Epithelial cell of proximal tubule (primary cell): ENCODE measurements around the gene THRB. TPM values are rescaled to one million over a fixed set of nuclear protein-coding genes. Genes with fewer than 3 reads are reported as not detected.

Source experiments
- DNase-seq: peaks from one replicate; pipeline ENCODE4 v3.0.0-alpha.2; 2011; ENCODE audit warnings: low read depth
- H3K4me3 ChIP-seq: 2 replicates; pipeline ENCODE4 v1.5.1; 2011; ENCODE audit warnings: low read depth, mild to moderate bottlenecking, low read length
- CTCF ChIP-seq: conservative IDR thresholded peaks from 2 replicates; pipeline ENCODE4 v1.5.1; 2012; ENCODE audit warnings: low read depth, mild to moderate bottlenecking, low read length
- total RNA-seq: library from RNA; depleted of rRNA; stranded (reverse); fragments of >200 nt; gene quantifications from 2 replicates; pipeline ENCODE4 v1.2.3, GENCODE V29; 2015

THRB gene
- total RNA-seq, 1 donor from 2014 or later = 2.1 TPM

- DNase-seq = no peak
- no peak overlapping the region for H3K4me3 ChIP-seq
Measured at GRCh38 chr3:24530471-24530870, 35.8 kb upstream of the THRB start.

GRCh38 chr3:24529210-24529609 is 34.6 kb upstream of the THRB start:
- no peak for DNase-seq
- TF ChIP-seq CTCF = peak; percentile 24
- no peak overlapping the region for H3K4me3 ChIP-seq

More at GRCh38 chr3:24530471-24530870, 35.8 kb upstream of the THRB start:
- TF ChIP-seq CTCF = no peak

- DNase-seq = no peak
- H3K4me3 ChIP-seq = no peak overlapping the region
- no peak for TF ChIP-seq CTCF
Measured at GRCh38 chr3:24526640-24527212, 32.1 kb upstream of the THRB start.

GRCh38 chr3:24525557-24525956 is 30.9 kb upstream of the THRB start:
- no peak for DNase-seq
- H3K4me3 ChIP-seq = no peak overlapping the region
- no peak for TF ChIP-seq CTCF

DNA sequence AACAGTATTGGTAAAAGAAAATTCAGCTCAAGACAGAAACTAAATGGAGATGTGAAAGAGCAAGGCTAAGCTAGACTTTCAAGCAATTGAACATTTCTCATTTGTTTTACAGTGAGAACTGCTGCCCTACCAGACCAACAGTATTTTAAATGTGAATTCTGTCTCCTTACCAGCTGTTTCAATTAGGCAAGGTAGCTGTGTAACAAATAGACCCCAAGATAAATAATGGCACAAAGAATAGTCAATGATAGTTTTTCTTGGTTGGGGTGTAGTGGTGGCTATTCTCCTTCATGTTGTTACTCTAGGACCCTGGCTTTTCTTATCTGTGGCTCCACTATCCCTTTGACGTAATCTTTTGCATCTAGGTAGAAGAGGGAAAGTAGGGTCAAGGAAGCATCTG is 30.4 kb upstream of the THRB start:
- H3K4me3 ChIP-seq = no peak overlapping the region
- TF ChIP-seq CTCF = no peak
- DNase-seq = no peak

DNA sequence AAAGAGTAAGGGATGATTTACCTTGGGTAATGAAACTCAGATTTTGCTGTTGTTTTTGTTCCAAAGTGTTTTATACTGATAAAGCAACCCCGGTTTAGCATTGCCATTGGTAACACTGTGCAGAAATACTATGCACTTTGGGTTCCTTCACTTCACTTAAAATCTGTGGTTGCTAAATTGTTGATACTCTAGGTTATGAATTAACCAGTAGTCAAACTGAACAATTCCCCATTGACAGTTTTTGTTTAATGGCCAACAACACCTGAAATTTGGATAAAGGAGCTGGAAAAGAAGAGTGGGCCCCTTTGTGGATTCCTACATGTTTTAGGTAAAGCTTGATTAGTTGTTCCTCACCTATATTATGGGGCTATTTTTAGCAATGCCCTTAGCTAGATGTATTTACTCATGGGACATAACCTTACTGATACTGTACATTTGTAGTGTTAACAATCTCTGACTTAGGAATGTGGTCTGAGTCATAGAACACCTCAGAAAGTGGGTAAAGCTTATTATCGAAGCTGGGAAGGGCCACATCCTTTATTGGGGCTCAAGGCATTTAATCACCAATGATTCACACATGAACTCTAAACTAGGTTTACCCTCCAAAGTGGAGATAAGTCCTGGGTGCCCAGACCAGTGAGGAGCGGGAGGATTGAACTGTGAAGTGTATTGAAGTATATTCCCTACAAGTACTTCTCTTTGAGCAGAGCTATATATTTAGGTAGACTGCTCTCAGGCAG is 29.5 kb upstream of the THRB start:
- TF ChIP-seq CTCF = no peak
- H3K4me3 ChIP-seq = no peak overlapping the region
- no peak for DNase-seq

- no peak for TF ChIP-seq CTCF
- DNase-seq = no peak
- H3K4me3 ChIP-seq = no peak overlapping the region
Measured at GRCh38 chr3:24523215-24523614, 28.6 kb upstream of the THRB start.
